Astrocyte (in vitro differentiated cells and primary cell): ENCODE results near the gene CTSK.

ENCODE experiments used
- CTCF ChIP-seq: IDR thresholded peaks from 2 replicates; pipeline ENCODE4 v1.5.1; 2011; ENCODE audit warnings: low read depth, mild to moderate bottlenecking, inconsistent platforms, low read length, moderate library complexity; ENCODE audit not compliant: insufficient read depth
- EZH2 ChIP-seq: IDR thresholded peaks from 2 replicates; pipeline ENCODE4 v1.6.1; 2012; ENCODE audit warnings: mild to moderate bottlenecking, low read length, inconsistent platforms; ENCODE audit not compliant: insufficient read depth

- no peak for TF ChIP-seq CTCF
- TF ChIP-seq EZH2 = no peak
Observed at GRCh38 chr1:150832597-150832996, 24.5 kb upstream of the CTSK start.
